IMR-90 (cell line): Measurements from ENCODE around the gene SPRED2. TPM values are rescaled to one million over a fixed set of nuclear protein-coding genes. Genes with fewer than 3 reads are reported as not detected.

ENCODE experiments used
- ATAC-seq: fragments of 200-7000 bp; cut with Tn5 transposase; 2 replicates; pipeline ENCODE4 v1.9.1; 2020; ENCODE audit warnings: low read depth, mild to moderate bottlenecking, moderate library complexity
- BruUV-seq: library from RNA; stranded (reverse); fragments of 400-500 nt; replicated peaks from 2 replicates; lab custom pipeline; 2021; lab: Mats Ljungman, UMichigan
- CTCF ChIA-PET: fragments of 300-600 bp; formaldehyde crosslinking; extraction: SDS; loops from one replicate; lab custom pipeline; 2021; ENCODE audit warnings: antibody characterized with exemption; lab: Yijun Ruan, JAX
- POLR2A ChIA-PET: fragments of 300-600 bp; sonication (Branson Sonifier 250); formaldehyde crosslinking; loops from one replicate; lab custom pipeline; 2022; ENCODE audit warnings: antibody characterized with exemption; ENCODE audit not compliant: unreplicated experiment; lab: Charles Lee
- DNase-seq: peaks from one replicate; pipeline ENCODE4 v3.0.0; 2013
- H2AFZ ChIP-seq: replicated peaks from 2 replicates; pipeline ENCODE3; 2013; ENCODE audit warnings: low read length, mild to moderate bottlenecking; ENCODE audit not compliant: poor library complexity
- H2AK5ac ChIP-seq: 2 replicates; pipeline ENCODE4 v1.6.1; 2013; ENCODE audit warnings: low read depth, low read length, inconsistent platforms
- H2AK9ac ChIP-seq: replicated peaks from 2 replicates; pipeline ENCODE3; 2013; ENCODE audit warnings: mild to moderate bottlenecking, low read depth, low read length, moderate library complexity; ENCODE audit not compliant: poor library complexity
- H2BK120ac ChIP-seq: 2 replicates; pipeline ENCODE4 v1.6.1; 2013; ENCODE audit warnings: low read depth, low read length, inconsistent platforms
- H2BK15ac ChIP-seq: 3 replicates; pipeline ENCODE4 v1.6.1; 2013; ENCODE audit warnings: low read depth, low read length, inconsistent platforms
- H2BK20ac ChIP-seq: 2 replicates; pipeline ENCODE4 v1.6.1; 2013; ENCODE audit warnings: low read depth, mild to moderate bottlenecking, inconsistent platforms, low read length, moderate library complexity
- H2BK5ac ChIP-seq: 2 replicates; pipeline ENCODE4 v1.6.1; 2013; ENCODE audit warnings: mild to moderate bottlenecking, low read depth, low read length, inconsistent platforms; ENCODE audit not compliant: poor library complexity, severe bottlenecking
- H3K14ac ChIP-seq: replicated peaks from 2 replicates; pipeline ENCODE4 v1.6.1; 2013; ENCODE audit warnings: low read depth, low read length, inconsistent platforms
- H3K18ac ChIP-seq: 2 replicates; pipeline ENCODE4 v1.6.1; 2013; ENCODE audit warnings: low read depth, low read length, control low read depth
- H3K23ac ChIP-seq: 2 replicates; pipeline ENCODE4 v1.6.1; 2013; ENCODE audit warnings: low read depth, low read length, inconsistent platforms
- H3K27ac ChIP-seq: 2 replicates; pipeline ENCODE4 v1.5.1; 2013; ENCODE audit warnings: mild to moderate bottlenecking, control low read depth, low read length; ENCODE audit not compliant: insufficient read depth
- H3K27me3 ChIP-seq: 2 replicates; pipeline ENCODE4 v1.6.1; 2013; ENCODE audit warnings: low read length; ENCODE audit not compliant: control insufficient read depth, insufficient read depth
- H3K36me3 ChIP-seq: 2 replicates; pipeline ENCODE4 v1.6.1; 2013; ENCODE audit warnings: low read length, mixed read lengths; ENCODE audit not compliant: control insufficient read depth, insufficient read depth
- H3K4ac ChIP-seq: 2 replicates; pipeline ENCODE4 v1.6.1; 2013; ENCODE audit warnings: low read depth, low read length, inconsistent platforms
- H3K4me1 ChIP-seq: 2 replicates; pipeline ENCODE4 v1.6.1; 2013; ENCODE audit warnings: low read length, mixed read lengths; ENCODE audit not compliant: control insufficient read depth, insufficient read depth
- H3K4me2 ChIP-seq: 2 replicates; pipeline ENCODE4 v1.6.1; 2013; ENCODE audit warnings: low read depth, mild to moderate bottlenecking, control low read depth, low read length, moderate library complexity
- H3K4me3 ChIP-seq: 2 replicates; pipeline ENCODE4 v1.5.1; 2013; ENCODE audit warnings: low read depth, mild to moderate bottlenecking, control low read depth, low read length, moderate library complexity; ENCODE audit not compliant: insufficient read depth
- H3K56ac ChIP-seq: 2 replicates; pipeline ENCODE4 v1.6.1; 2013; ENCODE audit warnings: low read length, inconsistent platforms; ENCODE audit not compliant: insufficient read depth; ENCODE audit errors: extremely low read depth
- H3K79me1 ChIP-seq, 2 experiments: 2 replicates each; pipeline ENCODE4 v1.6.1; 2013; ENCODE audit warnings: low read length in 2 of 2, inconsistent platforms in 1 of 2, low read depth in 1 of 2
- H3K9ac ChIP-seq: 2 replicates; pipeline ENCODE4 v1.6.1; 2013; ENCODE audit warnings: low read depth, low read length, control low read depth
- H3K9me1 ChIP-seq: 2 replicates; pipeline ENCODE4 v1.6.1; 2013; ENCODE audit warnings: low read length, inconsistent platforms; ENCODE audit not compliant: insufficient read depth
- H3K9me3 ChIP-seq: 2 replicates; pipeline ENCODE4 v1.6.1; 2013; ENCODE audit warnings: low read length; ENCODE audit not compliant: control insufficient read depth, insufficient read depth
- H4K20me1 ChIP-seq: 2 replicates; pipeline ENCODE4 v1.6.1; 2013; ENCODE audit warnings: low read length, inconsistent platforms; ENCODE audit not compliant: insufficient read depth
- H4K5ac ChIP-seq: 2 replicates; pipeline ENCODE4 v1.6.1; 2013; ENCODE audit warnings: mild to moderate bottlenecking, low read depth, low read length, control low read depth
- H4K8ac ChIP-seq, 2 experiments: 2 replicates each; pipeline ENCODE4 v1.6.1; 2013; ENCODE audit warnings: low read depth in 2 of 2, low read length in 2 of 2, control low read depth in 1 of 2, inconsistent platforms in 1 of 2
- H4K91ac ChIP-seq: 2 replicates; pipeline ENCODE4 v1.6.1; 2013; ENCODE audit warnings: low read depth, low read length, inconsistent platforms; ENCODE audit not compliant: insufficient read depth
- CEBPB ChIP-seq: IDR thresholded peaks from 2 replicates; pipeline ENCODE4 v1.6.1; 2012; ENCODE audit warnings: low read depth, low read length, improper control_type of control experiment
- CHD1 ChIP-seq: IDR thresholded peaks from 2 replicates; pipeline ENCODE4 v1.6.1; 2012; ENCODE audit warnings: low read depth, low read length, improper control_type of control experiment
- CTCF ChIP-seq: conservative IDR thresholded peaks from 2 replicates; pipeline ENCODE4 v1.5.1; 2012; ENCODE audit warnings: mild to moderate bottlenecking, low read depth, low read length, improper control_type of control experiment
- ELK1 ChIP-seq: fragments of 150-350 bp; IDR thresholded peaks from 2 replicates; pipeline ENCODE4 v1.6.1; 2016; ENCODE audit warnings: low read depth, mild to moderate bottlenecking, low read length, moderate library complexity, borderline replicate concordance
- MAZ ChIP-seq: IDR thresholded peaks from 2 replicates; pipeline ENCODE4 v1.6.1; 2012; ENCODE audit warnings: low read depth, mild to moderate bottlenecking, low read length, improper control_type of control experiment, moderate library complexity, borderline replicate concordance
- MXI1 ChIP-seq: IDR thresholded peaks from 2 replicates; pipeline ENCODE4 v1.6.1; 2012; ENCODE audit warnings: low read depth, mild to moderate bottlenecking, low read length, moderate library complexity, borderline replicate concordance
- NFE2L2 ChIP-seq: fragments of 150-350 bp; IDR thresholded peaks from 2 replicates; pipeline ENCODE4 v1.6.1; 2016; ENCODE audit warnings: low read depth, mild to moderate bottlenecking, low read length
- POLR2A ChIP-seq: IDR thresholded peaks from 2 replicates; pipeline ENCODE4 v1.6.1; 2012; ENCODE audit warnings: mild to moderate bottlenecking, low read depth, low read length
- RAD21 ChIP-seq: IDR thresholded peaks from 2 replicates; pipeline ENCODE4 v1.6.1; 2012; ENCODE audit warnings: low read length, improper control_type of control experiment
- RFX5 ChIP-seq: IDR thresholded peaks from 2 replicates; pipeline ENCODE4 v1.8.0; 2012; ENCODE audit warnings: low read depth, mild to moderate bottlenecking, low read length, moderate library complexity
- USF2 ChIP-seq: fragments of 150-350 bp; IDR thresholded peaks from 2 replicates; pipeline ENCODE4 v1.6.1; 2017; ENCODE audit warnings: mild to moderate bottlenecking, antibody characterized with exemption, low read length, low read depth
- WGBS, 2 experiments: methylation state at CpG; one replicate each; pipeline versions ENCODE4 v1.1.5 to v1.1.7; 2013; ENCODE audit warnings: missing lambda C conversion rate in 2 of 2; ENCODE audit not compliant: insufficient read length in 1 of 2; ENCODE audit errors: extremely low coverage in 2 of 2; 5-methylcytosine and 5-hydroxymethylcytosine counted together
- dilution Hi-C: fragments of 300-500 bp; cut with HindIII; formaldehyde crosslinking; loops from one replicate; pipeline ENCODE4 v1.14.3; 2018; ENCODE audit warnings: low sequenced_read_pairs; ENCODE audit not compliant: unreplicated experiment
- in situ Hi-C: fragments of 300-500 bp; cut with MboI; formaldehyde crosslinking; loops from 3 replicates; pipeline ENCODE4 v1.14.3; 2019; ENCODE audit warnings: low sequenced_read_pairs, inconsistent platforms, mixed read lengths
- intact Hi-C: fragments of 100-400 bp; cut with micrococcal nuclease; formaldehyde crosslinking; loops from 2 replicates; pipeline ENCODE4 v1.10.0; 2022
- polyA plus RNA-seq, 3 experiments: library from polyadenylated mRNA; depleted of rRNA; stranded (reverse); fragments of >200 nt; gene quantifications; 2 replicates each; pipeline ENCODE4 v1.2.3, GENCODE V29; 2012; ENCODE audit warnings: low replicate concordance in 1 of 3
- total RNA-seq: library from RNA; depleted of rRNA; stranded (reverse); fragments of >200 nt; gene quantifications from 2 replicates; pipeline ENCODE4 v1.2.3, GENCODE V29; 2012

The SPRED2 gene
- total and polyA plus RNA-seq, 2 of the 4 experiments (the other 2 are of a cell fraction): 4.8 to 18.7 TPM

GRCh38 chr2:65320946-65321345, 111.5 kb downstream of the SPRED2 start:
- H4K8ac ChIP-seq: peak overlapping the region in 1 of 2 experiments; percentile 90; a peak in 1 of 4 replicates
- TF ChIP-seq NFE2L2: no peak
- TF ChIP-seq MXI1: no peak
- no peak for TF ChIP-seq CHD1
- no peak for TF ChIP-seq CEBPB
- TF ChIP-seq POLR2A: no peak
- TF ChIP-seq RAD21: no peak
- TF ChIP-seq USF2: no peak
- no peak for TF ChIP-seq RFX5
- no peak for TF ChIP-seq MAZ
- no peak for TF ChIP-seq CTCF
- TF ChIP-seq ELK1: no peak
- in situ Hi-C loops (no loop called here), dilution Hi-C loops (no loop called here), intact Hi-C loops (loop anchor here (1.0 to 5.0 kb wide), 3 partner anchors 36 to 232 kb away; partner anchors contain the start of gene SPRED2)
- H2AK5ac ChIP-seq: peak overlapping the region; percentile 63
- H2BK120ac ChIP-seq: peak overlapping the region; percentile 8; the same call in 1 of the 2 replicates
- H3K27ac ChIP-seq: peak overlapping the region; percentile 15
- H4K91ac ChIP-seq: peak overlapping the region; percentile 24; the same call in 1 of the 2 replicates
- H3K79me1 ChIP-seq: peaks cover 24 to 50% of the 10 kb centered on the region in 2 experiments
- peaks cover 19% of the 10 kb centered on the region for H3K9me1 ChIP-seq
- peak overlapping the region; percentile 87 for H2BK5ac ChIP-seq
- ATAC-seq: no peak
- H4K5ac ChIP-seq: no peak overlapping the region
- WGBS, 2 experiments: 92% methylated on average over 2 of the region's 2 CpGs; no CpG with 5 or more reads in 1 of the 2 experiments
- H2AK9ac ChIP-seq: peak overlapping the region; percentile 4
- peak overlapping the region; percentile 78 for H3K4ac ChIP-seq
- no TSS peak for BruUV-seq
- H3K27me3 ChIP-seq: no peaks in the 10 kb centered on the region
- no peak overlapping the region for H3K23ac ChIP-seq
- no peaks in the 10 kb centered on the region for H3K9me3 ChIP-seq
- peak overlapping the region; percentile 14; the same call in 1 of the 2 replicates for H3K14ac ChIP-seq
- no peak overlapping the region; the same call in 1 of the 2 replicates for H3K4me2 ChIP-seq
- no peak overlapping the region for H2AFZ ChIP-seq
- ChIA-PET CTCF (interaction anchor here (0.8 to 1.7 kb wide), 6 partner anchors 8 to 46 kb away, joined by 3 to 4 read pairs (median 4); no protein-coding TSS in a partner anchor), POLR2A (no interaction called here)
- H3K18ac ChIP-seq: no peak overlapping the region
- no peak overlapping the region for H3K4me3 ChIP-seq
- peaks cover 12% of the 10 kb centered on the region for H3K36me3 ChIP-seq
- H2BK15ac ChIP-seq: 0 out of 3 replicates have a peak overlapping the region, but pooled peaks have one; percentile 82
- peaks cover 8% of the 10 kb centered on the region; the same call in 1 of the 2 replicates for H4K20me1 ChIP-seq
- H3K56ac ChIP-seq: peak overlapping the region; percentile 65; the same call in 1 of the 2 replicates
- H2BK20ac ChIP-seq: no peak overlapping the region
- DNase-seq: no peak
- peaks cover 21% of the 10 kb centered on the region for H3K4me1 ChIP-seq
- H3K9ac ChIP-seq: no peak overlapping the region; the same call in 1 of the 2 replicates
